GM19035 (cell line): ENCODE results near the gene RNLS.
A peak's percentile ranks its signal among the peaks of the same experiment; 100 is the strongest.

ENCODE experiments used
- ATAC-seq: cut with Tn5 transposase; IDR thresholded peaks from one replicate; pipeline ENCODE4 v1.9.1; 2021; ENCODE audit not compliant: unreplicated experiment

Gene RNLS

DNA sequence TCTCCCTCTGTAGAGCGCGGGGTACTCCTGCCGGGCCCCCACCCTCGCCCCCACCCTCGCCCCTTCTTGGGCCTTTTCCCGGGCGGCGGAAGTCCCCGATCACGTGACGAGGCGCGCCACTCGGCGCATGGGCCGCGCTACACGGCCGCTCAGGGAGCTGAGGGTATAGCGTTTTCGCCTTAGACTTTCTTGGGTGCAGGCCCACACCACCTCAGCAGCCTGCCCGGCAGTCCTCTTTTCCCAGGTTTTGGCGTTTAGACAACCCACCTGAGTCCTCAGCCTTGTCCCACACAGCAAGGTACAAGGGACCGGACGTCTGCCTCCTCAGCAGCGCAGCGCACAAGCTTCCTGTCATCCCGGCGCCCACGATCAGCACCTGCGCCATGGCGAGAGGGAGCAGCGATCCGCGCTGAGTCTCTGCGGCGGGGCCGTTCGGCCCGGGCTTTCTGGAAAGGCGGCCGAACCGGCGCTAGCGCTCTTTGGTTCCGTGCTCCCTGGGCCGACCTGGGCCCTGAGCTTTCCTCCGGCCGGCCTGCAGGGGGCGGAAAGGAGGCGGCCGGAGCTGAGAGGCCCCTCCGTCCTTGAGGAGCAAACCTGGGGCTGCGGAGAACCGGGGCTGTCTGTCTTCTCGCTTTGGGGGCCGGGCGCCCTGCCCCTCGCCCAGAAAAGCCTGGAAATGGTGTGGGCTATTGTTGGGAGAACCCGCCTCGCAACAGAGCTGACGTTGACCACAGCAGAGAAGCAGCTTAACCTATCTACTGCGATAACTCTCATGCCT is at the start of gene RNLS:
Gene RNLS (minus strand): TSS at position 513 of the 778 bp plus-strand sequence.
- peak; percentile 82 for ATAC-seq

DNA sequence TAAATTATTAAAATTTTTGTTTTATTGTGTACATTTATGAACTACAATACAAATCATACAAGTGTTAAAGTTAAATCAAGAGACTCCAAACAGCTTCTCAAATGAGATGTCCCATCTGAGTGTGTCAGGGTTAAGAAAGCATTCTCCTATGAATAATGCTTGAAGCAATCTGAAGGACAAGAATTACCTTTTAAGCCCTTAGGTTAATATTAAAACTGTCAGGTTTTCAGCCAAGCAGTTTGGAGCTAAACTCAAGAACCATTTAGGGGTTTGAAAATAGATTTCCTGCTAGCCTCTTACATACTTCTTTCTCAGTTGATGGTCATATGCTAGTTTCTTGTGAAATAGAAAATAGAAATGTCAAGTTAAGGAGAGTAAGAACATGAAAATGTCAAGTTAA is 41.7 kb upstream of the RNLS start:
- no peak for ATAC-seq

DNA sequence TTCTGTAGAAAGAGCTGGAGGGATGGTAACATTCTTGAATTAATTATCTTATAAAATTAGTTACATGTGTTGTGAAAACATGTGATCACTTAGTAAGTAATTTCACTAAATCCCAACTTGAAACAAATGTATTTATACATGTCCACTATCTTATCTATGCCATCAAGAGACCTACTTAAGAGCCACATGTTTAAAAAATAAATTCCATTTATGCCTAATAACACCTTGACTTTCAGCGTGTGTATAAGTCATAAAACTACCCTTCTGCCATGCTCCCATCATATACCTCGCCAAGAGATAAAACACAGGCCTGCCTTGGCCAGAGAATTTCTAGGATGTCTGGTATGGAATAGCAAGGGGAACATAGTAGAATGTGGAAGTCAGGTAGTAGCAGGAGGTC is 40.7 kb upstream of the RNLS start:
- no peak for ATAC-seq

DNA sequence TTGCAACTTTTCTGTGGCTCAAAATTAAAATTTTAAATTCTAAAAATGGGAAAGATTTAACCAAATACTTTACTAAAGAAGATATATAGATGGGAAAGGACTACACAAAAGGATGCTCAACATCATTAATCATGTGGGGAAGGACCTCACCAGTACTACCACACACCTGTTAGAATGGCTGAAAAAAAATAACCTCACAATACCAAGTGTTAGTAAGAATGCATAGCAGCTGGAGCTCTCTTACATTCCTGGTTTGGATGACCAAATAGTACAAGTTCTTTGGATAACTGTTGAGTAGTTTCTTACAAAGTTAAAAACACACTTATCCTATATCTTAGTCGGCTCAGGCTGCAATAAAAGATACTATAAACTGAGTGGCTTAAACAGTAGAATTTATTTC is 37.3 kb upstream of the RNLS start:
- ATAC-seq: no peak

DNA sequence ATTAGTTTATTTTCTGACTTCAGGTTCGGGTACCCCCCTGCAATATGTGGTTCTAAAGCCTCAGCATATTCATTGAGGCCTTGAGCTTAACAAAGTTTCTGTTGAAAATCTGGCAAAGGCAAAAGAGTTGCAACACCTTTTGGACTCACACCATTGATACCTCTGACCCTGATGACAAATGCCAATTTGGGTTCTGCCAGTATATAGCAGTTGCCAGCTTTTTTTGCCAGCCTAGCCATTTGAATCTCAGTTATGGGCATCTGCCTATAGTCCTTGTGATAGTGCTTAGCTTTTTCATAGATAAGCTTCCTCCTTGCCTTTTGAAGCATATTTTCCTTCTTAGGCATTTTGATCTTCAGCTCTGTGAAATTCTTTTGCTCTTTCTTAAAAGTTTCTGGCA is 35.4 kb upstream of the RNLS start:
- no peak for ATAC-seq

DNA sequence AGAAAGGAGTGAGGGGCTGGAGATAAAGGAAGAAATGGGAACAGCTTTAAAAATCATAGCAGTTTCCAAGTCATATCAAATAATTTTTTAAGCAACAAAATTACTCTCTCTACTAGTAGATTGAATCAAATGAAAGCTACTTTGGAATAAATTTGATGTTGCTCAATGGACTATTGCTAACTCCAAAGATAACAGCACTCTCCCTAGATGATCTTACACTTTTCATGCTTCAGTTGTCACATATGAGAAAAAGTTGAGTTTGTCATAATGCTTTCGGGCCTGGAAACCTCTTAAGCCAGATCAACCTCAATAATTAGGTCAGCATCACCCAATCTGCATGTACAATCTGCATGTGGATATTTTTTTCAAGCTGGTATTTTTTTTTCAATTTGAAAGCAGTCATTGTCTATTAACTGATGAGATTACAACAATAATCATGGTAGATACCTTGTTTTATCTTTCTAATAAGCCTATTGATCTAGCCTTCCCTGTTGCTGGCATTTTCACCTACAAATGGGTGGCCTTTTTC is 34.7 kb upstream of the RNLS start:
- ATAC-seq: no peak

DNA sequence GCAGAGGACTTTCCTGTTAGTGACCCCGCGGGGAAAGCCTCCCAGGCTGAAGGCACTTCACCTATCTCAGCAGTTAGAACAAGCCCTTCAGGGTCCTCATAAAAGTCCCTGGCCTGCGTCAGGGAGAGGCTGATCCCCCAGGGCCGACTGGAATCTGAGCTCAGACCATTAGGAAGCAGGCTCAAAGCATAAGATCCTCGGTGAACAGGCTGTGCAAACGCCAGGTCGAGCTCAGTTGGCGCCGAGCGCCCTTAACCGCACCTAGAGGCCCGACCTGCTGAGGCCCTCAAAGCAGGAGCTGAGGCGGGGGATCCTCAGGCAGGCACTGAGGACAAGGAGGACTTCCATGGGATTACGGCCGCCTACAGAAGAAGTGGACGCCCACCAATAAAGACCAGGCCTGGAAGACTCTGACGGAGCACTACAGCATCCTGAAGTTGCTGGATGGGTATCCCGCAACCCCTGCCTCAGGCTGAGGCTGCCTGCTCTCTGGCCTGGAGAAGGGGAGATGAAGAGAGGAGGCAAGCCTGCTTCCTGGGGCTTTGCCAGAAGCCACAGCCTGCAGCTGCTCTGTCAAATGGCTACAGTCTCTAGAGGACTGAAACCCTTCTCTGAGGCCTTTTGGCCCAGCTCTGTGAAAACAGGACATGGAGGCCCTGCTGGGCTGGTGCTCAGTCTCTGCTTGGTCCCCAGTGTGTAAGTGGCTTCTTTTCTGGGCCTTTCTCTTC is 33.3 kb upstream of the RNLS start:
- ATAC-seq: no peak

DNA sequence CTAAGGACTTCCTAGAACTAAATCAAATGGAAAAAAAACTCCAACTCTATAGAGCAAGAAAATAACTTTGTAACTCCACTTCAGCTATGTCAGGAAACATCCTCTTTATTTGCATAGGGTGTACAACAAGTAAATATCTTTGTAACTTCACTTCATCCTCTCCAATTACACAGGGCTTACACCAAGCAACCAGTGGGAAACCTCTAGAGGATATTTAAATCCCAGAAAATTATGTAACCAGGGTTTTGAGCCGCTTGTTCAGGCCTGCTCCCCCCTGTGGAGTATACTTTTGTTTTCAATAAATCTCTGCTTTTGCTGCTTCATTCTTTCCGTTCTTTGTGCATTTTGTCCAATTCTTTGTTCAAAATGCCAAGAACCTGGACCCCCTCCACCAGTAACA is 25.7 kb upstream of the RNLS start:
- no peak for ATAC-seq

DNA sequence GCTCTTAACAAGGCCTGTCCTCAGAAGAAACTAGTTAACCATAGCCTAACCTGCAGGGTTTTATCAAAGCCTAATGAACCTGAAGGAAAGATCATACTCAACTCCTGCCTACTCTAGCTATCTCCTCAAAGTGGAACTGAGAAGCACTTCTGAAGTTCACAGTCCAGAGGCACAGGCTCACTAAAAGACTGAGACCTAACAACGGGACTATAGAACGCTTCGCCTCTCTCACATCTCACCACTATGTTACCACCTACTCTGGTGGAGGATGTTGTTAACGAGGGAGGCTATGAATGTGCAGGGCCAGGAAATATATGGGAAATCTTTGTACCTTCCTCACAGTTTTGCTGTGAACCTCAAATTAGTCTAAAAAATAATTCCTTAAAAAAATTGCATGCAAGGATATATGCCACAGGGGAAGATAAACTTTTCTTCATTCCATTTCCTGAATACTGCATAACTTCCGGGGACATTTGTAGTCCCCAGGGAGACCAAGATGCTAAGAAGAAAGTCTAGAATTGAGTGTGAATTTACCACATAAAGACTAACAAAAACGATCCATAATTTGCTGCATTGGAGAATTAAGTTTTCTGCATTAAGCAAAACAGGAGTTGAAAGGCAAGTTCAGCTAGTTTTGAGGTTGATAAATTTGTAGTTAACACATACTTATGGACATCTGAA is 25.1 kb upstream of the RNLS start:
- no peak for ATAC-seq

DNA sequence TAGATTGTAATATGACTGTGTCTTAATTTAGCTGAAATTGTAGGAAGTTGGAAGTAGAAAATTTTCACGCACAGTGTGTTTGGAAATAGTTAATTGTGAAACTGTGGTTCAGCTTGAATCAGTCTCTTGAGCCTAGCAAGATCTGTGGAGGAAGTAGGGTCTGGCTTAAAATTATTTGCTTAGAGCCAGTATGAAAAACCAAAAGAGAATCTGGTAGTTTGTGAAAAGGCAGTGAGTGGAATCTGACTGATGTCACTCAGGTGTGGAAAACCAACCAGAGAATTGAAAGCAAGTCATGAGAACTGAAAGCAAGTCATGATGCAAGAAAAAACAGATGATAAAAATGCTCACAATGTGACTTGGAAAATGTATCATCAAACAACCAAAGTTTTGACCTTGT is 14.9 kb upstream of the RNLS start:
- peak; percentile 83 for ATAC-seq

DNA sequence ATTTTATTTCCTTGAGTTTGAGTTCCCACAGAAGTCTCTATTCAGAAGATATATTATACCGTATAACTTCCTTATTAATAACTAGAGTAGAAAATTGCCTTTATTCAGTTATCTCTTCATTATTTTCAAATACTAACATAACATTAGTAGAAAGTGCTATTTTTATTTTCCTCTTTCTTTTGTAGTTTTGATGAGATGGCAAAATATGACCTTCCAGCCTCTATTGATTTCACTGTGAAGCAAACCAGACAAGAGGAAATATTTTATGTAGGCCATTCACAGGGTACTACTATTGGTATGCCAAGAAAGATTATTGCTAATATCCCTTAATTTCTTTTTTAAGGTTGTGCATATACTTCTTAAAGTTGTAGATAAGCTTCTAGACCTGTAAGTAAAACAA is 11.4 kb upstream of the RNLS start:
- ATAC-seq: no peak

DNA sequence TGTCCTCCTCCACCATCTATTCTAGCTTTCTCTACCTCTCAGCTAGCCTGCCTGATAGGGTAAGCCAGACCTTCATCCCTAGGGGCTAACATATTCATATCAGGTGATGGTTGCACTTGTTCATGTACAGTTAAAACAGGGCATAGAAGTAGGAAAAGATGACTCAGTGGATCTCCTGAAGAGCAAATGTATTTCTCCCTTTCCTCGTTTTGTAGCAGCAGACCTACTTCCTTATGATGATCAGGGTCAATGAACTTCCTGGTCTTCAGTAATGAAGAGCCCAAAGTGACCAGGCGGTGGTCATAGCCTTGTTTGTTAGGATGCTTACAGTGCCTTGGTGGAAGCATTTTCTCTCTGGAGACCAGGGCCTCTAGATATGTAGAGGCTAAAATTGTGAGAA is 9.8 kb upstream of the RNLS start:
- no peak for ATAC-seq

DNA sequence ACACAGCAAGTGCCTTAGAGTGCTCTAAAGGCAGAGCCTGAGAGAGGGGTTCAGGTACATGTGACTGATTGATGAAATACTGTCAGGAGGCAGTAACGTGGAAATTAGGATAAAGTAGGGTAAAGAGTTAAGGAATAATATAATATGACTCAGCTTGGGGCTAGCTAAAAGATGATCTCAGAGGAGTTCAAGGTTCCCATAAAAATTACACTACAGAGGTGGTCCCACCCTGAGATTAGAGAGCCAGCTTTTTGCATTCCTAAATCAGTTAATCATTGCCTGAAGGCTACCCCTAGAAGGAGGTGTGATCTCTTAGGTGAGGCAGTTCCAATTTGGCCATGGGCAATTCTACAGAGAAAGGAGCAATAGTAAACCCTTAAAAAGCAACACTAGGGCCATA is 9.3 kb upstream of the RNLS start:
- ATAC-seq: no peak

DNA sequence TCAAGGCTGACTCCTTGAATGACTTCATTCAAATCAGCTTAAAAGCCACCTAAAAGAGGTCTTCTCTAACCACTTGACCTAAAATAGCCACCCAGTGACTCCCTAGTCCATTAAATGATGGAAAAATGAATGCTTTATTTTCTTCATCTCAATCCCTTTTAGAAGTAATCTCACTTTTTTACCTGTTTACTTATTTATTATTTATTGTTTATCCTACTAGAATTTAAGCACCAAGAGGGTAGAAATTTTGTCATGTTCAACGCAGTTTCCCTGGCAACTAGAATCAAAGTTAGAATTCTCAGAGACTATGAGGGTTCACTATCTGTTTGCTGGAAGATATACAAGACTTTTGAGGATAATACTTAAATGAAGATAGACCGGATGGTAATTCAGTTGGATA is 3.3 kb upstream of the RNLS start, which contains the start of gene LIPJ:
Gene LIPJ (plus strand): TSS at position 301 of the 400 bp plus-strand sequence. CDS start 3,926 bp downstream, outside the sequence.
- no peak for ATAC-seq

DNA sequence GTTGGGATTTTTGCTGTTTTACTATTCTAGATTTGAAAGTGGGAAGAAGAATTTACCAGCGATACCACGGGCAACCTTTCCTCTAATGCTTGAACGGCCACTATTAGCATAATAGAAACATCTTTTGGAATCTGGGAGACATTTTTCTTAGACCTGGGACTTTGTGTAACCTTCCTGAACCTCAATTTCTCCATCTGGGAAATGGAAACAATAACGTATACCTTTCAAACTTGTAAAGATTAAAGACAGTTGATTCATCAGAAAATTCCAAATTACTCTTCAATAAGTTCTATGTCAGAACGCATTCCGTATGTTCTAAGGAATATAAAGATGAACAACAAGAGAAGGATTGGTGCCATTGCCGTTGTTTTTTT is 453 bp upstream of the RNLS start:
- no peak for ATAC-seq

DNA sequence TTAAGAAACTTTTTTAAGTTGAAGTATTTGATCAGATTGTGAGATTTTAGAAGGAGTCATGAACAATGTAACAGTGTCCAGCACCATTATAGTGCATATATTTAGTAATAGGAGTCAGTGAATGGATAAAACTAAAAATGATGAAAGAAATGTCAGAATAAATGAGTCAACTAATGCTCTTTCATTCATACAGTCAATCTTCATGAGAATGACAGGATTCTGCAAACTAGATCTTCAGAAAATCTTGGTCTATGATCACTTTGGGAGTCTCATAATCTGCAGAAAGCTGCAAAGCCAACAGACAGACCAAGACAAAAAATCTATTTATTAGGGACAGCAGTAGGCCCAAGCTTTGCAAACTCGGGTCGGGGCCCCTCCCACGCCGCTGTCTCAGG is 710 bp downstream of the RNLS start:
- peak; percentile 6 for ATAC-seq

DNA sequence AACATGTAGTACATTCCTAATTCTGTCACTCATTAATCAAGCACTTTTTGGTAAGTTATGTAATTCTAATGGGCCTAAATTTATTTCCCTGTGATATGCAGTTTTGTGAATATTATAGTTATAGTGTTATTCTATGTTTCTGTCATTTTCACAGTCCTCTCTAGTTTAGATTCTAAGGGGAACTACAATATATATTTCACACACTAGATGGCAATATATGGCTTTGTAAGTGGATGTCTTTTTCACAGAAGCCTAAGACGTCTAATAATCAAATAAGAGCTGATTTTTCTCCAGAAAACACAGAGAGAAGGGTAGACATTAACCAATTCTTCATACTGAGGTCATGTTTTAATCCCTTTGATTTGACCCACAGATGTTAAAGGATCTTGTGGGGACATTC is 18.0 kb downstream of the RNLS start:
- ATAC-seq: no peak

DNA sequence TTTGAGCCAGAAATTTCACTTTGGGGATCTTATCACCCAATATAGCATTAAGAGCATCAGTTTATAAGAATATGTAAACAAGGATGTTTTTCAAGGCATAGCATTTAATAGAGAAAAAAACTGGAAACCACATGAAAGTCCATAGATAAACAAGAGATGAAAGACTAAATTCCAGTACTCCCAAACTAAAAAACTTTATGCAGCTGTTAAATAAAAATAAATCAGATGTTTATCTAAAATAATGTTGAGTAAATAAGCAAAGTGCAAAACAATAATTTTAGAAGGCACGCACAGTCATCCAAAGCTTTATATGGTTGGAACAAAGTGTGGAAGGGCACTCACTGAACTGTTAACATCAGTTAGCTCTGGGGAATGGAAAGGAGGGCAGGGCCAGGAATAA is 21.0 kb downstream of the RNLS start:
- ATAC-seq: no peak

DNA sequence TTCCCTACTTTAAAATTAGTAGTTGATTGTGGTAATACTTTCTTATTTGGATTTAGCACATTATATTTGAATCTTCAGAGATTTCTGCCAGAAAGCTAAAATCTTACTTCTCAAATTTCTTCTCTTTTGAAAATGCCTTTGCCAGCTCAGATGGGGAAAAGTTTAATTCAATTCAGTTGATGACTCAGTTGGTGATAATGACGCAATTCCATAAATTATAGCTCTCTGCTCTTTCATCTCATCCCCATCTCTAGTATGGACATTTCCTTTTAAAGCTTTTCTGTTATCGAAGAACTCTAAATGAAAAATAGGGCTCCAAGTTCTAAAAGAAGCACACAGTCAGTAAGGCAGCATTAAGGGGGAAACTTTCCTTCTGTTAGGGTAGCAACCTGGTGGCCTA is 25.5 kb downstream of the RNLS start:
- no peak for ATAC-seq

DNA sequence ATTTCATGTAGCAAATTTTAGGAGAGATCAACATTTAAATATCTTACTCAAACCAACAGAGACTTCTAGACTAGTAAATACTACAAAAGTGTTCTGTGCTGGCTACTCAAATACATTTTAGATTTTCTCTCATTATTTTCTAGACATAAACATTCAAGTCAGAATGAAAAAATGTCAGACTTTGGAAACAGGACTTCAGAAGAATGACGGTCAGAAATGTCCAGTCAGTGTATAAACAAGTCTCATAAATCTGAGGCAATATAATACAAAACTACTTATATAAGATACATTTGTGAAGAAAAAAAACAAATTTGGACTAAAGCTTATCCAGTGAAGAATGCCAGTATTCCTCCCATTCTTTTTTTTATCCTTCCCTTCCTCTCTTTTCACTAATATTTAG is 25.9 kb downstream of the RNLS start:
- no peak for ATAC-seq

DNA sequence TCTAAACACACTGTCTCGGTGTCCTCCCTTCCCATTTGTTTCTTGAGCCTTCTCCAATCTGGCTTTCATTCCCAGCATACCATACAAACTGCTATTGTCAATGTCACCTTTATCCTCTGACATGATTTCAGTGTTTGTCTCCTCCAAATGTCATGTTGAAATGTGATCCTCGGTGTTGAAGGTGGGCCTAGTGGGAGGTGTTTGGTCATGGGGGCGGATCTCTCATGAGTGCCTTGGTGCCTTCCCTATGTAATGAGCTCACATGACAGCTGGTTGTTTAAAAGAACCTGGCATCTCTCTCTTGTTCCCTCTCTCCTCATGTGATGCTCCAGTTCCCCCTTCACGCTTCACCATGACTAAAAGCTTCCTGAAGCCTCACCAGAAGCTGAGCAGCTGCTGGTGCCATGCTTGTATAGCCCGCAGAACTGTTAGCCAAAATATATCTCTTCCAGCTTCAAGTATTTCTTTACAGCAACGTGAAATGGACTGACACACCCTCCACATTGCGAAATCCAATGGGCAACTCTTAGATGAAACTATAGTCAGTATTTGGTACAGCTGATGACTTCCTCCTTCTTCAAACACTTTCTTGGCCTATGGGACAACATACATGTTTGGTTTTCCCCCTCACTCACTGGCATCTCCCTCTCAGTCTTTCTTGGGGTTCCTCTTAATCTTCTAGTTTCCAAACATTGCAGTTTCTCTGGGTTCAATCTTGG is 27.8 kb downstream of the RNLS start:
- ATAC-seq: no peak
